GM12872 (cell line): ENCODE measurements around the gene MICU1.

Experiments
- TF ChIP-seq, protein P1 (sequence below): IDR thresholded peaks from 3 replicates; pipeline ENCODE4 v1.5.1; 2011; ENCODE audit warnings: low read depth, mild to moderate bottlenecking, low read length, moderate library complexity; ENCODE audit not compliant: insufficient read depth

MICU1 gene

DNA sequence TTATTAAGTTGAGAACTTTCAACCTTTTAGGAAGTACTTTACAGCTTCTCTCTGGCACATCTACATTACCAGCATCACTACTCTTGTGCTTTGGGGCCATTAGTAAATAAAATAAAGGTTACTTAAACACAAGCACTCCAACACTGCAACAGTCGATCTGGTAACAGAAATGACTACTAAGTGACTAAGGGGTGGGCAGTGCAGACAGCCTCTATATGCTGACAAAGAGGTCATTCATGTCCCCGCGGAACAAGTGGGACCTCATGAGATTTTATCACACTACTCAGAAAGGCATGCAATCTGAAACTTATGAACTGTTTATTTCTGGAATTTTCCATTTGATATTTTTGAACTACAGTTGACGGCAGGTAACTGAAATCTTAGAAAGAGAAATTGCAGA is 159.9 kb downstream of the MICU1 start:
- TF ChIP-seq, protein P1, sequence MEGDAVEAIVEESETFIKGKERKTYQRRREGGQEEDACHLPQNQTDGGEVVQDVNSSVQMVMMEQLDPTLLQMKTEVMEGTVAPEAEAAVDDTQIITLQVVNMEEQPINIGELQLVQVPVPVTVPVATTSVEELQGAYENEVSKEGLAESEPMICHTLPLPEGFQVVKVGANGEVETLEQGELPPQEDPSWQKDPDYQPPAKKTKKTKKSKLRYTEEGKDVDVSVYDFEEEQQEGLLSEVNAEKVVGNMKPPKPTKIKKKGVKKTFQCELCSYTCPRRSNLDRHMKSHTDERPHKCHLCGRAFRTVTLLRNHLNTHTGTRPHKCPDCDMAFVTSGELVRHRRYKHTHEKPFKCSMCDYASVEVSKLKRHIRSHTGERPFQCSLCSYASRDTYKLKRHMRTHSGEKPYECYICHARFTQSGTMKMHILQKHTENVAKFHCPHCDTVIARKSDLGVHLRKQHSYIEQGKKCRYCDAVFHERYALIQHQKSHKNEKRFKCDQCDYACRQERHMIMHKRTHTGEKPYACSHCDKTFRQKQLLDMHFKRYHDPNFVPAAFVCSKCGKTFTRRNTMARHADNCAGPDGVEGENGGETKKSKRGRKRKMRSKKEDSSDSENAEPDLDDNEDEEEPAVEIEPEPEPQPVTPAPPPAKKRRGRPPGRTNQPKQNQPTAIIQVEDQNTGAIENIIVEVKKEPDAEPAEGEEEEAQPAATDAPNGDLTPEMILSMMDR, result no peak

DNA sequence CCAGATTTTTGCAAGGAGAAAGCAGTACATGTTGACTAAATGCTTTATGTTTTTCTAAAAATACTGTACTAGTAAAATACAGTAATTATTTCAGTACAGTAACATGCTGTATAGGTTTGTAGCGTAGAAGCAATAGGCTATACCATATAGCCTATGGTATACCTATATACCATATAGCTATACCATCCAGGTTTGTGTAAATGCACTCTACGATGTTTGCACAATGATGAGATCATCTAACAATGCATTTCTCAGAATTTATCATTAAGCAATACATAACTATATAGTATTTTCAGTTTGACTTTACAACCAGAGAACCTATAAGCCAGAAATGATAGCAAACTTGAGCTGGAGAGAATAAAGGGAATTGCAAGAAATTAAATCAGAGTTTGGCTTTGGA is 161.4 kb downstream of the MICU1 start:
- TF ChIP-seq, protein P1, result no peak

DNA sequence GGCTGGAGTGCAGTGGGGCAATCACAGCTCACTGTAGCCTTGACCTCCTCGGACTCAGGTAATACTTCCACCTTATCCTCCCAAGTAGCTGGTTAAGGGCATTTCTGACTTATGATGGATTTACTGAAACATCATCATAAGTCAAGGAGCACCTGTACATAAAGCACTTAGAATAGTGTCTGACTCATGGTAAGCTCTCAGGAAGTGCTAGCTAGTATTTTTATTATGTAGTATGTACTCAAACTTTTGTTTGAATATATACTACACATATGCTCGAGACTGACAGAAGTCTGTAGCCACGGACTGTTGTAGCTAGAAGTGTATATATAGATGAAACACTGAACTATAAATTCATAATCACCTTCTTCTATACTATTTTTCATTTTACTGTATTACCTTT is 163.6 kb downstream of the MICU1 start:
- TF ChIP-seq, protein P1, result no peak

DNA sequence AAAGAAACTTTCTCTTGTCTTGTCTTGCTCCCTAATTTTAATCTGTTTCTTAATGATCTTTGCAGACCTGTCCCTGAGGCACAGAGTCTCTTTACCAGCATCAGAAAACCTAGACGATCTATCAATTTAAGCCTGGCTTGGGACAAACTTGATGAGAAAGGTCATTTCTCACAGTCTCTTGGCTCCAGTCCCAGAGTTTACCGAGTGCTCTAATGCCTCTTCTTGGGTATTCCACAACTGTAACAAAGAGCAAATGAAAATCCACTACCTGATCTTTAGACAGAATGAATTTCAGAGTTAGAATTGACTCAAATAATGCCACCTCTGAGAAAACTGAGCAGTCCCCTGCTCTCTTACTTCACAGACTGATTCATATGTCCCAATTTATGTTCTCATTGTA is 164.8 kb downstream of the MICU1 start:
- TF ChIP-seq, protein P1, result no peak

DNA sequence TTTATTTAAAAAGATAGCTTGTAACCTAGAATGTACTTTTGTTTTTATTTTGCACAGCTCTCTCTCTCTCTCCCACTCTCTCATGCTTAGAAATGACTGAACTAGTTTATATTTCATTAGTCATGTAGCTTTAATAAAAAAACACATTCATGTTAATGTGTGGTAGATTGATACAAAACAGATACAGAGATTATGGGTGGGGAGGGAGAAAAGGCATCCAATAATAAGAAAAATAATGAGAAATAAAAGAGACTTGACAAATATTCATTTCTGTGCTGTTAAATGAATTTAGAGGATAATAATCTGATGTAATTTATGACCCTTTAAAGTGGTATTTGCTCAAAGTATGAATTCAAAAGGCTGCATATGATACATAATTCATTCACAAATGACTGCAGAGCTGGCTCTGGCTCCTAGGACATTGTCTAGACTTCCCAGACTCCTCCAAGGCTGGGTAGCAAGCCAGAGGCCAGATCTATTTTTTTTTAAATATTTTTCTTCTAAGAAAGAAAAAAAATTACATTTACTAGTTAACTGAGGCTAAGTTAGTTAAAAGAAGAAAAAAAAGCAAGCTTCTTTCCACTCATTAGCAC is 165.5 kb downstream of the MICU1 start:
- TF ChIP-seq, protein P1, result no peak

DNA sequence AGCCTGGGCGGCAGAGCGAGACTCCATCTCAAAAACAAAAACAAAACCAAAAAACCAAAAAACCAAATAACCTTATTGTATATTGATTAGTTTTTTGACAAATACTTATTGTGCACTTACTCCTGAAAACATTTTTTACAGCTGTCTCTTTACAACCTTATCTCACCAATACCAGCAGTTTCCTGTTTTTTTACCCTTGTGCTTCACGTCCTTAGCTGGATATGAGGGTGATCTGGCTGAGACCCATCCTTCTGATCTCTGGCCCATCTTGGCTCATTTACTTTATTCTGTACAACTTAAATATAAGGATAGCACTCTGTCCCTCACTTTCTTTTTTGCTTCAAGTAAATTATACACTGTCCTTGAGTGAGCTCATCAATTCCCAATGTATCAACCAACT is 166.6 kb downstream of the MICU1 start:
- TF ChIP-seq, protein P1, result no peak

DNA sequence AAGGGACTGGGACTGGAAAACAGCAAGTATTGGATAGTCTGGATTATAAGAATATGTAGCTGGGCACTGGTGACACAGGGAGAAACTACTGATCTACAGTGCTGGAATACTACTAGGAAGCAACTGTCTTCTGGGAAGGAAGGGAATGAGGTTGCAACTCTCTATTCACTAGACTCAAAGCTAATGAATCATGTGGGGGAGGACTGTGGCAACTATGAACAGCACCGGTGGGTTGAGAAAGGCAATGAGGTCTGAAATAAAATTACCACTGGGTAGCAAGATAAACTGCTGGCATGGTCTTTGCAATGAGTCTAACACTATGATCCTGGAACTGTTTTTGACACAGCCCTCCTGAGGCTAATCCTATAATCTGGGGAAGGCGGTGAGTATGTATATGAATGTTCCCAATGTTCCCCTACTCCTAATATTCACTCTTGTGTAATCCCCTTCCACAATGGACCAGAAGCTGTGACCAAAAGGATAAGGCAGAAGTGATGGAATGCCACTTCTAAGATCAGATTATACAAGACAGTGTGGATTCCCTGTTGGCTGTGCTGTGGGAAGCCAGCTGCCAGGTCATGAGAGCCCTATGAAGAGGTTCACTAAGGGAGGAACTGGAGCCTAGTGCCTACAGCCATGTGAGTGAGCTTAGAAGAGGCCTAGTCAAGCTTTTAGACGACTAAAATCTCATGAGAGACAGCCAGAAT is 169.8 kb downstream of the MICU1 start:
- TF ChIP-seq, protein P1, result no peak
